Testis (tissue), 2 donors: ENCODE measurements around the gene RALGPS1.

Experiments
- CTCF ChIP-seq, 3 experiments: fragments of 450-650 bp in 2 of 3; fragments of 200-600 bp in 1 of 3; sonication (generic) in 1 of 3; IDR thresholded peaks; one replicate each; pipeline ENCODE4 v1.5.1; 2016 to 2019; ENCODE audit warnings: antibody characterized with exemption in 3 of 3, mild to moderate bottlenecking in 2 of 3, moderate library complexity in 1 of 3
- POLR2A ChIP-seq: fragments of 450-650 bp; IDR thresholded peaks from one replicate; pipeline ENCODE4 v1.6.1; 2017; ENCODE audit warnings: antibody characterized with exemption, mild to moderate bottlenecking, moderate library complexity

DNA sequence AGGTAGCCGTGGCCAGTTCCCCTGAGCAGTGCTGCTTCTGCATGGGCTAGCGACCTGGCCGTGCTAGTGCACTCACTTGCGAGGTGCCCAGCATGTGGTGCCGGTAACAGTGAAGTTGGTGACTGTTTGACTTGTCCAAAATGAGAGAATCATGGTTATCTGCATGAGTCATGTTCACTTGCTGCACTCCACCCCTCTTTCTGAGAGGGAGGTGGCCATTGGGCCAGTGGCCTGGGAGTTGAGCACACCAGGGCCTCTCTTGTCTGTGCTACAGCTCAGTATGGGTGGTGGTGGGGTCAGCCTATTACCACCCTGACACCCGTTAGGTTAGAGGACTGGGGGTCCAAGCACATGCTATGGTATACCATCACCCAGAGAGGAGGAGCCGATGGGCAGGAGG, 294.6 kb downstream of the RALGPS1 start:
- no peak for TF ChIP-seq POLR2A
- TF ChIP-seq CTCF (IDR thresholded peaks at IDR 0.05), result no peak
